GM12892 (cell line): ENCODE data around the gene SYNE4.

ENCODE experiments used
- POLR2A ChIP-seq: IDR thresholded peaks from 2 replicates; pipeline ENCODE4 v1.6.1; 2011; ENCODE audit warnings: low read depth, low read length, control low read depth
- POLR2AphosphoS5 ChIP-seq: IDR thresholded peaks from 2 replicates; pipeline ENCODE4 v1.6.1; 2011; ENCODE audit warnings: low read depth, low read length, control low read depth
- TAF1 ChIP-seq: IDR thresholded peaks from 2 replicates; pipeline ENCODE4 v1.6.1; 2011; ENCODE audit warnings: low read depth, mild to moderate bottlenecking, control low read depth, low read length, borderline replicate concordance

DNA sequence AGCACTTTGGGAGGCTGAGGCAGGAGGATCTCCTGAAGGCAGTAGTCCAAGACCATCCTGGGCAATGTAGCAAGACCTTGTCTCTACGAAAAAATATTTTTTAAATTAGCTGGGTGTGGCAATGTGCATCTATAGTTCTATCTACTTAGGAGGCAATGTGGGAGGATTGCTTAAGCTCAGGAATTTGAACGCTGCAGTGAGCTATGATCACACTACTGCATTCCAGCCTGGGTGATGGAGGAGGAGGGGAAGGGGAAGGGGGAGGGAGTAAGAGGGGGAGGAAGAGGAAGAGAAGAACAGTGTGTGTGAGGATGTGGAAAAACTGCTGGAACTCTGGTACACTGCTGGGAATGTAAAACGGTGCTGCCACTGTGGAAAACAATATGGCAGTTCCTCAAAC is 33.2 kb upstream of the SYNE4 start:
- TF ChIP-seq TAF1 (no peak), POLR2AphosphoS5 (no peak), POLR2A (no peak)
